Mesothelial cell of epicardium (in vitro differentiated cells): ENCODE measurements around the gene TEAD4. TPM values are rescaled to one million over a fixed set of nuclear protein-coding genes. Genes with fewer than 3 reads are reported as not detected.
"Not testable (repeated sequence)": the region's sequence is repeated elsewhere in the genome, so short reads cannot be mapped to it uniquely, and the experiment has no call there.

Source experiments
- DNase-seq, 2 experiments: peaks; one replicate each; pipeline ENCODE4 v3.0.0; 2021; ENCODE audit warnings: low spot score in 2 of 2; ENCODE audit not compliant: unreplicated experiment in 2 of 2
- H3K27ac Mint-ChIP-seq: 2 replicates; pipeline ENCODE4 v1.8.0; 2021; ENCODE audit warnings: mixed read lengths
- H3K27me3 Mint-ChIP-seq: 2 replicates; pipeline ENCODE4 v1.8.0; 2021; ENCODE audit warnings: low read depth, mixed read lengths
- H3K36me3 Mint-ChIP-seq: 2 replicates; pipeline ENCODE4 v1.8.0; 2021; ENCODE audit warnings: mixed read lengths
- H3K4me1 Mint-ChIP-seq: 2 replicates; pipeline ENCODE4 v1.8.0; 2021; ENCODE audit warnings: mixed read lengths
- H3K4me3 Mint-ChIP-seq: 2 replicates; pipeline ENCODE4 v1.8.0; 2021; ENCODE audit warnings: mild to moderate bottlenecking, moderate library complexity, mixed read lengths
- H3K9me3 Mint-ChIP-seq: 2 replicates; pipeline ENCODE4 v1.8.0; 2021; ENCODE audit warnings: mixed read lengths
- CTCF ChIP-seq: fragments of 200-600 bp; sonication (generic); IDR thresholded peaks from one replicate; pipeline ENCODE4 v1.5.0; 2021; ENCODE audit warnings: antibody characterized with exemption; ENCODE audit not compliant: unreplicated experiment
- total RNA-seq: library from RNA; stranded (reverse); gene quantifications from 3 replicates; pipeline ENCODE4 v1.2.1, GENCODE V29; 2021

The TEAD4 gene
- total RNA-seq, 1 donor from 2014 or later, result 32.3 TPM

GRCh38 chr12:3055704-3056467 lies 96.7 kb downstream of the TEAD4 start:
- H3K36me3 Mint-ChIP-seq, result no peaks in the 10 kb centered on the region
- H3K4me3 Mint-ChIP-seq, result no peak overlapping the region
- H3K27me3 Mint-ChIP-seq, result peaks cover 2% of the 10 kb centered on the region
- H3K9me3 Mint-ChIP-seq, result no peaks in the 10 kb centered on the region
- peak overlapping the region; percentile 88 for H3K27ac Mint-ChIP-seq
- no peak for DNase-seq
- TF ChIP-seq CTCF, result no peak
- peaks cover 15% of the 10 kb centered on the region for H3K4me1 Mint-ChIP-seq

GRCh38 chr12:3061059-3061458 lies 101.9 kb downstream of the TEAD4 start:
- no peak for TF ChIP-seq CTCF
- no peak for DNase-seq
- Mint-ChIP-seq H3K9me3 (peaks cover 9% of the 10 kb centered on the region), H3K36me3 (peaks cover 6% of the 10 kb centered on the region), H3K4me1 (peaks cover 7% of the 10 kb centered on the region), H3K27ac (no peak overlapping the region), H3K27me3 (peaks cover 2% of the 10 kb centered on the region), H3K4me3 (no peak overlapping the region)

GRCh38 chr12:3061501-3062215 lies 102.5 kb downstream of the TEAD4 start:
- peaks cover 6% of the 10 kb centered on the region for H3K36me3 Mint-ChIP-seq
- peaks cover 9% of the 10 kb centered on the region for H3K4me1 Mint-ChIP-seq
- no peak for DNase-seq
- peaks cover 2% of the 10 kb centered on the region for H3K27me3 Mint-ChIP-seq
- no peak overlapping the region for H3K4me3 Mint-ChIP-seq
- no peak overlapping the region for H3K27ac Mint-ChIP-seq
- H3K9me3 Mint-ChIP-seq, result peaks cover 9% of the 10 kb centered on the region
- TF ChIP-seq CTCF, result no peak

GRCh38 chr12:3065300-3065699 lies 106.1 kb downstream of the TEAD4 start:
- Mint-ChIP-seq H3K36me3 (peaks cover 6% of the 10 kb centered on the region), H3K27me3 (peaks cover 2% of the 10 kb centered on the region), H3K4me3 (no peak overlapping the region), H3K4me1 (peaks cover 9% of the 10 kb centered on the region), H3K9me3 (peaks cover 9% of the 10 kb centered on the region), H3K27ac (peak overlapping the region; percentile 25)
- no peak for DNase-seq
- TF ChIP-seq CTCF, result no peak

GRCh38 chr12:3065846-3066245 lies 106.6 kb downstream of the TEAD4 start:
- H3K36me3 Mint-ChIP-seq, H3K9me3 Mint-ChIP-seq, H3K4me3 Mint-ChIP-seq, H3K4me1 Mint-ChIP-seq, H3K27ac Mint-ChIP-seq, H3K27me3 Mint-ChIP-seq, DNase-seq: not testable (repeated sequence)

GRCh38 chr12:3069714-3070113 lies 110.5 kb downstream of the TEAD4 start:
- Mint-ChIP-seq H3K4me3 (no peak overlapping the region), H3K27ac (no peak overlapping the region)
- no peak for TF ChIP-seq CTCF

More at GRCh38 chr12:3069714-3070113, 110.5 kb downstream of the TEAD4 start:
- peaks cover 25% of the 10 kb centered on the region for H3K4me1 Mint-ChIP-seq
- no peaks in the 10 kb centered on the region for H3K36me3 Mint-ChIP-seq
- DNase-seq, result no peak
- no peaks in the 10 kb centered on the region for H3K27me3 Mint-ChIP-seq
- no peaks in the 10 kb centered on the region for H3K9me3 Mint-ChIP-seq
